Transverse colon (tissue), 4 donors: ENCODE results near the gene FMNL2. TPM values are rescaled to one million over a fixed set of nuclear protein-coding genes. Genes with fewer than 3 reads are reported as not detected.

ENCODE experiments used
- DNase-seq: peaks from one replicate; pipeline ENCODE4 v3.0.0-alpha.2; 2019
- H3K27ac ChIP-seq, 4 donors: fragments of 200-600 bp; sonication (generic); 2 replicates each; pipeline ENCODE4 v1.5.1; 2016 to 2018; ENCODE audit warnings: inconsistent platforms in 4 of 4
- H3K27me3 ChIP-seq: fragments of 200-600 bp; sonication (generic); 2 replicates; pipeline ENCODE4 v1.5.1; 2017; ENCODE audit warnings: inconsistent platforms
- H3K36me3 ChIP-seq, 4 donors: fragments of 200-600 bp; sonication (generic); 2 replicates each; pipeline ENCODE4 v1.5.1; 2017 to 2019; ENCODE audit warnings: inconsistent platforms in 4 of 4
- H3K4me1 ChIP-seq, 4 donors: fragments of 200-600 bp; sonication (generic); 2 replicates each; pipeline ENCODE4 v1.5.1; 2017 to 2020; ENCODE audit warnings: inconsistent platforms in 4 of 4
- H3K4me3 ChIP-seq, 4 donors: fragments of 200-600 bp; sonication (generic); 1 replicate in 1 of 4; 2 replicates in 3 of 4; pipeline versions ENCODE4 v1.5.1 to v1.6.1; 2017 to 2019; ENCODE audit warnings: inconsistent platforms in 4 of 4
- H3K9me3 ChIP-seq, 2 donors: fragments of 200-600 bp; sonication (generic); 2 replicates each; pipeline ENCODE4 v1.5.1; 2017 to 2019; ENCODE audit warnings: inconsistent platforms in 2 of 2
- EP300 ChIP-seq: sonication (generic); formaldehyde crosslinking; IDR thresholded peaks from one replicate; pipeline ENCODE4 v1.6.1; 2017; ENCODE audit warnings: antibody characterized with exemption, low read depth
- POLR2A ChIP-seq: fragments of 450-650 bp; IDR thresholded peaks from one replicate; pipeline ENCODE4 v1.6.1; 2016; ENCODE audit warnings: antibody characterized with exemption, mild to moderate bottlenecking, moderate library complexity
- POLR2AphosphoS5 ChIP-seq, 3 donors: sonication (generic); formaldehyde crosslinking; IDR thresholded peaks; one replicate each; pipeline ENCODE4 v1.6.1; 2016; ENCODE audit warnings: antibody characterized with exemption in 3 of 3
- WGBS, 2 donors: methylation state at CpG; one replicate each; pipeline ENCODE4 v1.1.5; 2018; ENCODE audit warnings: low coverage in 1 of 2; 5-methylcytosine and 5-hydroxymethylcytosine counted together
- in situ Hi-C, 4 donors: fragments of 200-750 bp; cut with MboI; loops; one replicate each; pipeline versions ENCODE4 v1.15.0 to v1.15.1; 2017; ENCODE audit warnings: low sequenced_read_pairs in 3 of 4, low pct_ligation_motif_present in 1 of 4, low pct_unique_long_range_greater_than_20kb in 1 of 4
- intact Hi-C: fragments of 100-400 bp; cut with DNase I; formaldehyde crosslinking; loops from one replicate; pipeline ENCODE4 v1.15.1; 2023; ENCODE audit warnings: low total_unique reads
- total RNA-seq, 4 donors: library from RNA; depleted of rRNA; stranded (reverse); fragments of >200 nt; gene quantifications; one replicate each; pipeline ENCODE4 v1.1.0, GENCODE V29; 2016
- TF ChIP-seq, protein P1 (sequence below), 5 experiments: fragments of 200-600 bp in 3 of 5; fragments of 450-650 bp in 2 of 5; sonication (generic) in 3 of 5; IDR thresholded peaks; 1 replicate in 2 of 5; 2 replicates in 3 of 5; pipeline ENCODE4 v1.5.1; 2016 to 2017; ENCODE audit warnings: antibody characterized with exemption in 5 of 5, inconsistent platforms in 3 of 5, mild to moderate bottlenecking in 2 of 5, moderate library complexity in 1 of 5

The FMNL2 gene
- total RNA-seq, 4 donors from 2014 or later: 9.2 to 31.4 (median 23.9) TPM

DNA sequence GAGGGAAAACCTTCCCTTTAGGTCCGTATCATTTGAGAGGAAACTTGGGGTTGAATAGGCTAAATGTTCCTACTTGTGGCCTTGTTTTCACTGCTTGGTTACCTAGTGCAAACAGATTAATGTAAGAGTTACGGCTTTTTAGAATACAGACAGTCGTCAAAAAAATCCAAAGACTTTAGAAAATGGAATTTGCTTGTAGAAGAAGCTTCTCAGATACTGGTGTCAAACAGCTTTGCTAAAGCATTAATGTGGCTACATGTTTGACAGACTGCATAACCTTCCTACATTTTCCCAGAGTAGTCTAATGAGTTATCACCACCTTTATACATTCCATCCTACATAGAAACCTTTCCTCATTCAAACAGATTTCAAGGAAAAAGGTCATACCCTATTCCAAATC, 114.6 kb downstream of the FMNL2 start:
- Histone ChIP-seq H3K36me3 (no peaks in the 10 kb centered on the region), H3K27ac (no peak overlapping the region), H3K4me3 (no peak overlapping the region), H3K9me3 (no peaks in the 10 kb centered on the region), H3K27me3 (no peaks in the 10 kb centered on the region), H3K4me1 (peaks cover 0 to 12% (median 3%) of the 10 kb centered on the region in 4 donors)
- 89% methylated on average over 3 of the region's 3 CpGs for WGBS, 2 donors
- in situ Hi-C loops: no loop called here
- intact Hi-C loops: no loop called here
- no peak for TF ChIP-seq POLR2A
- TF ChIP-seq, protein P1, sequence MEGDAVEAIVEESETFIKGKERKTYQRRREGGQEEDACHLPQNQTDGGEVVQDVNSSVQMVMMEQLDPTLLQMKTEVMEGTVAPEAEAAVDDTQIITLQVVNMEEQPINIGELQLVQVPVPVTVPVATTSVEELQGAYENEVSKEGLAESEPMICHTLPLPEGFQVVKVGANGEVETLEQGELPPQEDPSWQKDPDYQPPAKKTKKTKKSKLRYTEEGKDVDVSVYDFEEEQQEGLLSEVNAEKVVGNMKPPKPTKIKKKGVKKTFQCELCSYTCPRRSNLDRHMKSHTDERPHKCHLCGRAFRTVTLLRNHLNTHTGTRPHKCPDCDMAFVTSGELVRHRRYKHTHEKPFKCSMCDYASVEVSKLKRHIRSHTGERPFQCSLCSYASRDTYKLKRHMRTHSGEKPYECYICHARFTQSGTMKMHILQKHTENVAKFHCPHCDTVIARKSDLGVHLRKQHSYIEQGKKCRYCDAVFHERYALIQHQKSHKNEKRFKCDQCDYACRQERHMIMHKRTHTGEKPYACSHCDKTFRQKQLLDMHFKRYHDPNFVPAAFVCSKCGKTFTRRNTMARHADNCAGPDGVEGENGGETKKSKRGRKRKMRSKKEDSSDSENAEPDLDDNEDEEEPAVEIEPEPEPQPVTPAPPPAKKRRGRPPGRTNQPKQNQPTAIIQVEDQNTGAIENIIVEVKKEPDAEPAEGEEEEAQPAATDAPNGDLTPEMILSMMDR (IDR thresholded peaks at IDR 0.05): no peak
- TF ChIP-seq EP300: no peak
- no peak for TF ChIP-seq POLR2AphosphoS5 (IDR thresholded peaks at IDR 0.05)
- DNase-seq: no peak

DNA sequence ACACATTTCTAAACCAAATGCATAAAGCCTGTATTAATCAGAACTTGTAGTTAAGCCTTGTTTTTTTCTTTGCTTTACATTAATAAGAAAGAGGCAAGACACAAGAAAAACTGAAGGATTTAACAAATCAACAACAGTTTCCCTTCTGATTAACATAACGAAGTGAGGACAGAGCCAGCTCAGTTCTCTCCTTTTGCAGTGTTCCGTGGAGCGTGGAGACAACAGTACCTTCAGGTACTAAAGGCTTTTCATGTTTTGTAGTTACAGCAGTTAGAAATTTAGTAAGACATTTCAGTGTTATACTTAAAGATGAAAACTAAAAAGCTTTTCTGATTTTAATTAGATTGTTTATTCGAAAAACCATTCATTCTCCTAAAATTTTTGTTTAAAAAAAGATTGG, 115.2 kb downstream of the FMNL2 start:
- TF ChIP-seq, protein P1 (IDR thresholded peaks at IDR 0.05): no peak
- TF ChIP-seq POLR2AphosphoS5 (IDR thresholded peaks at IDR 0.05): no peak
- TF ChIP-seq EP300: no peak
- TF ChIP-seq POLR2A: no peak

DNA sequence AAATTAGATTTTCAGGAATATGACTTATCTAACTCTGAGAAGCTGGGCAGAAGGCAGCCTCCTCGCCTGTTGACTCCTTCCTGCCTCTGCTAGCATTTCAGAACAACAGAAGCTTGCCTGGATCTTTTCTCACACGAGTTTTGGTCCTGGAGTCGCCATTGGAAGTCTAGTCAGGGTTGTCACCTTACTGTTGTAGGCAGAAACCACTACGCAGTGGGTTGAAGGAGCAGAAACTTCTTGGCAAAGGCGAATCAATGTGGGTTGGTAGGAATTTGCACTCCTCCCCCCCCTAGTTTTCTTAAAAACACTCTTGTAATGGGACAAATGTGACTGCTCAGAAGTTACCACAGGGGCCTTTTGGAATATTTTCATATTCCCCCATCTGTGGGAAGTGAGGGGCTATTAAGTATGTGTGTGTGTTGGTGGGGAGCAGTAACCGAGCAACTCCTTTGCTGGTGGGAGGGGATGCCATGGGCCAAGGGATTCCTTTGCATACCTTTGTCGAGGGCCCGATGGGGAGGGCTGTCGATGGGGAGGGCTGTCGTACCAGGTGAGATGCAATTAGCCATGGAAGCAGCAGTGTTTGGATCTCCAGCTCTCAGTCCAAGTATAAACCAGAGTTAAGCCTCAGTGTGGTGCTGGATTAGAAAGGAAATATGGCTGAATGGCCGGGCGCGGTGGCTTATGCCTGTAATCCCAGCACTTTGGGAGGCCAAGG, 117.4 kb downstream of the FMNL2 start:
- no peak for DNase-seq
- H3K4me1 ChIP-seq: no peaks in the 10 kb centered on the region
- no peaks in the 10 kb centered on the region for H3K9me3 ChIP-seq
- no peak overlapping the region for H3K27ac ChIP-seq
- 86 to 93% methylated on average over 6 to 13 of the region's 13 CpGs for WGBS, 2 donors
- intact Hi-C loops: no loop called here
- H3K27me3 ChIP-seq: no peaks in the 10 kb centered on the region
- H3K36me3 ChIP-seq: no peaks in the 10 kb centered on the region
- no peak overlapping the region for H3K4me3 ChIP-seq
- in situ Hi-C loops: no loop called here
- TF ChIP-seq EP300 (no peak), POLR2A (no peak), POLR2AphosphoS5 (IDR thresholded peaks at IDR 0.05) (no peak)
- TF ChIP-seq, protein P1 (IDR thresholded peaks at IDR 0.05): no peak

More for the DNA sequence above, 115.2 kb downstream of the FMNL2 start:
- Histone ChIP-seq H3K4me3 (no peak overlapping the region), H3K9me3 (no peaks in the 10 kb centered on the region), H3K4me1 (peaks cover 0 to 12% (median 3%) of the 10 kb centered on the region in 4 donors), H3K27ac (no peak overlapping the region), H3K27me3 (no peaks in the 10 kb centered on the region), H3K36me3 (no peaks in the 10 kb centered on the region)
- WGBS, 2 donors: 91 to 92% methylated on average over 4 of the region's 4 CpGs
- intact Hi-C loops (no loop called here), in situ Hi-C loops (no loop called here)
- no peak for DNase-seq

DNA sequence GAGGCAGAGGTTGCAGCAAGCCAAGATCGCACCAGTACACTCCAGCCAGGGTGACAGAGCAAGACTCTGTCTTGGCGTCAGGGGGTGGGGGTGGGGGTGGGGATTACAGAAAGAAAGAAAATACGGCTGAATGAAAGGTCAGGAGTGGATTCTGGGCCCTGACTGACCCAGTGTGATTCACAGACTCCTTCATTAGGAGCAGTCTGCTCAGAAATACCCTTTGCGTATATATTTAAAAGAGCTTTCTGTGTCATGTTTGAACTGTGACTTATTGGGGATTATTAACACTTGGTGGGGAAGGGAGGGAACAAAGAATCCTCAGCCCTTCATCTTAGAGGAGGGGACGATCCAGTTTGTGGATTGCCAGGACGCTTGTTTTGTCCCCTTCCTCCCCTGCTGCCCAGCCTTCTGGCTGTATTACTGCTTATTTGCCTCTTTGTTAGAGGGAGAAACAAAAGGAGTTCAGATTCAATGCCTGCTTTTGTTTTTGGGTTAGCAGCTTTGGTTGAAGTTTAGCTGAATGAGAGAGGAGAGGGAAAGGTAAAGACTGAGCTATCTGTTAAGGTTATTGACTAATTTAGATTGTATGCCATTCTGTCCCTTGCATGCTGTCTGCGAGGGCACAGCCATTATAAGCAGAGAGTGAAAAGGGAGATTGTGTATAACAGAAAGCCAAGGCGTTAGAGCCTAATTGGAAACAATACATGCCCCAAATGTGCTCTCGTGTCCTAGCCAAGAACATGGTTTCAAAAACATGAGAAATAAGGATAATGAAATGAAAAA, 118.3 kb downstream of the FMNL2 start:
- WGBS, 2 donors: 71 to 83% methylated on average over 6 to 9 of the region's 9 CpGs
- Histone ChIP-seq H3K4me1 (no peaks in the 10 kb centered on the region), H3K27ac (no peak overlapping the region), H3K4me3 (no peak overlapping the region), H3K27me3 (no peaks in the 10 kb centered on the region), H3K36me3 (no peaks in the 10 kb centered on the region), H3K9me3 (no peaks in the 10 kb centered on the region)
- in situ Hi-C loops: no loop called here
- DNase-seq: no peak
- intact Hi-C loops: no loop called here
- TF ChIP-seq POLR2AphosphoS5 (IDR thresholded peaks at IDR 0.05) (no peak), POLR2A (no peak), EP300 (no peak)
- TF ChIP-seq, protein P1 (IDR thresholded peaks at IDR 0.05): no peak
